DOHH2 (cell line): ENCODE results near the gene PLXNA3.

Experiments
- H3F3A ChIP-seq: fragments of 200-600 bp; sonication (generic), shearing (Covaris generic); 2 replicates; pipeline ENCODE4 v1.6.0; 2016; ENCODE audit warnings: antibody characterized with exemption, mild to moderate bottlenecking; ENCODE audit not compliant: control insufficient read depth, insufficient read depth
- H3K27ac ChIP-seq: fragments of 200-600 bp; sonication (generic); 2 replicates; pipeline ENCODE4 v1.5.1; 2014; ENCODE audit warnings: low read depth, mild to moderate bottlenecking, low read length, moderate library complexity
- H3K27me3 ChIP-seq: fragments of 200-600 bp; sonication (generic); 2 replicates; pipeline ENCODE4 v1.6.1; 2014; ENCODE audit warnings: mild to moderate bottlenecking, low read length, mixed read lengths; ENCODE audit not compliant: control insufficient read depth
- H3K36me3 ChIP-seq: fragments of 200-600 bp; sonication (generic); 2 replicates; pipeline ENCODE4 v1.6.1; 2014; ENCODE audit warnings: mild to moderate bottlenecking, low read length, moderate library complexity, mixed read lengths; ENCODE audit not compliant: control insufficient read depth
- H3K4me1 ChIP-seq: fragments of 200-600 bp; sonication (generic); 2 replicates; pipeline ENCODE4 v1.6.1; 2014; ENCODE audit warnings: mild to moderate bottlenecking, low read length, mixed read lengths; ENCODE audit not compliant: control insufficient read depth
- H3K4me2 ChIP-seq: fragments of 200-600 bp; sonication (generic); 2 replicates; pipeline ENCODE4 v1.6.0; 2014; ENCODE audit warnings: mild to moderate bottlenecking, low read length, moderate library complexity
- H3K4me3 ChIP-seq: fragments of 200-600 bp; sonication (generic); 2 replicates; pipeline ENCODE4 v1.5.1; 2014; ENCODE audit warnings: mild to moderate bottlenecking, low read length, mixed read lengths
- H3K79me2 ChIP-seq: fragments of 200-600 bp; sonication (generic); 2 replicates; pipeline ENCODE4 v1.6.1; 2014; ENCODE audit warnings: mild to moderate bottlenecking, low read length, mixed read lengths; ENCODE audit not compliant: control insufficient read depth
- H3K9me2 ChIP-seq: fragments of 200-600 bp; sonication (generic); replicated peaks from 2 replicates; pipeline ENCODE4 v1.6.1; 2014; ENCODE audit warnings: mild to moderate bottlenecking, low read length, mixed read lengths; ENCODE audit not compliant: control insufficient read depth
- H3K9me3 ChIP-seq: fragments of 200-600 bp; sonication (generic); 2 replicates; pipeline ENCODE4 v1.6.1; 2014; ENCODE audit warnings: antibody characterized with exemption, low read length, mixed read lengths; ENCODE audit not compliant: control insufficient read depth, insufficient read depth
- H4K20me1 ChIP-seq: fragments of 200-600 bp; sonication (generic); 2 replicates; pipeline ENCODE4 v1.6.0; 2014; ENCODE audit warnings: low read depth, mild to moderate bottlenecking, antibody characterized with exemption, low read length, moderate library complexity; ENCODE audit not compliant: control insufficient read depth, insufficient read depth
- CTCF ChIP-seq: fragments of 200-600 bp; sonication (generic); IDR thresholded peaks from one replicate; pipeline ENCODE4 v1.5.1; 2014; ENCODE audit warnings: antibody characterized with exemption, mild to moderate bottlenecking, low read depth, low read length; ENCODE audit not compliant: poor library complexity, severe bottlenecking
- EZH2phosphoT487 ChIP-seq: fragments of 200-600 bp; sonication (generic); IDR thresholded peaks from 2 replicates; pipeline ENCODE4 v1.6.1; 2017; ENCODE audit warnings: borderline replicate concordance, mild to moderate bottlenecking, antibody characterized with exemption, low read length, moderate library complexity, mixed read lengths

The PLXNA3 gene

GRCh38 chrX:154463611-154464220 is 5.6 kb downstream of the PLXNA3 start:
- Histone ChIP-seq H3K79me2 (peaks cover 10% of the 10 kb centered on the region), H3K9me3 (no peaks in the 10 kb centered on the region), H3K9me2 (no peaks in the 10 kb centered on the region), H4K20me1 (no peaks in the 10 kb centered on the region), H3K27ac (no peak overlapping the region), H3K4me1 (peaks cover 7% of the 10 kb centered on the region), H3K4me2 (no peak overlapping the region), H3K27me3 (no peaks in the 10 kb centered on the region), H3F3A (no peaks in the 10 kb centered on the region), H3K4me3 (no peak overlapping the region), H3K36me3 (no peaks in the 10 kb centered on the region; the same call in 1 of the 2 replicates)
- TF ChIP-seq CTCF (no peak), EZH2phosphoT487 (no peak)

- H3F3A ChIP-seq: no peaks in the 10 kb centered on the region
- H3K4me3 ChIP-seq: no peak overlapping the region
- TF ChIP-seq EZH2phosphoT487: no peak
- TF ChIP-seq CTCF: no peak
- H3K79me2 ChIP-seq: no peaks in the 10 kb centered on the region; the same call in 1 of the 2 replicates
- H3K9me3 ChIP-seq: no peaks in the 10 kb centered on the region
- H3K36me3 ChIP-seq: no peaks in the 10 kb centered on the region; the same call in 1 of the 2 replicates
- no peak overlapping the region for H3K27ac ChIP-seq
- H4K20me1 ChIP-seq: no peaks in the 10 kb centered on the region
- no peaks in the 10 kb centered on the region for H3K4me1 ChIP-seq
- H3K9me2 ChIP-seq: no peaks in the 10 kb centered on the region
- H3K4me2 ChIP-seq: no peak overlapping the region
- H3K27me3 ChIP-seq: no peaks in the 10 kb centered on the region
Measured at GRCh38 chrX:154464806-154465365, 6.8 kb downstream of the PLXNA3 start.

- H3K4me1 ChIP-seq: no peaks in the 10 kb centered on the region
- no peaks in the 10 kb centered on the region; the same call in 1 of the 2 replicates for H3K36me3 ChIP-seq
- TF ChIP-seq EZH2phosphoT487 (no peak), CTCF (no peak)
- no peaks in the 10 kb centered on the region for H3K9me3 ChIP-seq
- H3K4me2 ChIP-seq: no peak overlapping the region
- H4K20me1 ChIP-seq: no peaks in the 10 kb centered on the region
- H3K79me2 ChIP-seq: no peaks in the 10 kb centered on the region
- H3K4me3 ChIP-seq: no peak overlapping the region
- H3K27me3 ChIP-seq: no peaks in the 10 kb centered on the region
- no peaks in the 10 kb centered on the region for H3F3A ChIP-seq
- no peak overlapping the region for H3K27ac ChIP-seq
- H3K9me2 ChIP-seq: no peaks in the 10 kb centered on the region
Measured at GRCh38 chrX:154465601-154466000, 7.5 kb downstream of the PLXNA3 start.
